K562 (cell line): ENCODE results near the gene RAP1GAP2. TPM values are rescaled to one million over a fixed set of nuclear protein-coding genes. Genes with fewer than 3 reads are reported as not detected.

Source experiments
- NCOA2 ChIP-seq, 2 experiments: fragments of 450-650 bp; IDR thresholded peaks; 2 replicates each; pipeline ENCODE4 v1.6.1; 2018; ENCODE audit warnings: mild to moderate bottlenecking in 2 of 2, moderate library complexity in 1 of 2; ENCODE audit not compliant: partially characterized antibody in 2 of 2
- polyA plus RNA-seq, 8 experiments: library from polyadenylated mRNA; depleted of rRNA in 4 of 8; stranded (reverse) in 5 of 8; unstranded in 3 of 8; fragments of >200 nt; fragmentation: Nextera tagmentation in 2 of 8; fragmentation: Illumina TruSeq in 1 of 8; extraction: Ambion mirVana in 2 of 8; extraction: Trizol in 1 of 8; gene quantifications; 2 replicates each; pipeline versions ENCODE4 v1.2.1 to v1.2.3, GENCODE V29; 2011 to 2014; ENCODE audit warnings: inconsistent platforms in 1 of 8, missing spikeins in 1 of 8
- total RNA-seq, 7 experiments: library from RNA; depleted of rRNA in 6 of 7; stranded (reverse); fragments of >200 nt in 6 of 7; fragmentation: Illumina TruSeq in 2 of 7; extraction: Trizol in 2 of 7; gene quantifications; 2 replicates each; pipeline versions ENCODE4 v1.2.1 to v1.2.3, GENCODE V29; 2011 to 2021; ENCODE audit warnings: low replicate concordance in 1 of 7
- TF ChIP-seq, protein P1 (sequence below): fragments of 250-450 bp; sonication (Bioruptor Pico); IDR thresholded peaks from 2 replicates; pipeline ENCODE4 v1.4.0; 2020; ENCODE audit warnings: mild to moderate bottlenecking, moderate library complexity
- TF ChIP-seq, protein P2 (sequence below): sonication (generic); formaldehyde crosslinking; IDR thresholded peaks from 2 replicates; pipeline ENCODE4 v1.8.0; 2022; ENCODE audit warnings: mild to moderate bottlenecking, missing genetic modification reagents

Gene RAP1GAP2
- total and polyA plus RNA-seq, 9 of the 15 experiments (the other 6 are each of a cell fraction or from before 2014, with no cell fraction given), result 0.01 to 1.3 (median 0.42) TPM; not detected in 1

DNA sequence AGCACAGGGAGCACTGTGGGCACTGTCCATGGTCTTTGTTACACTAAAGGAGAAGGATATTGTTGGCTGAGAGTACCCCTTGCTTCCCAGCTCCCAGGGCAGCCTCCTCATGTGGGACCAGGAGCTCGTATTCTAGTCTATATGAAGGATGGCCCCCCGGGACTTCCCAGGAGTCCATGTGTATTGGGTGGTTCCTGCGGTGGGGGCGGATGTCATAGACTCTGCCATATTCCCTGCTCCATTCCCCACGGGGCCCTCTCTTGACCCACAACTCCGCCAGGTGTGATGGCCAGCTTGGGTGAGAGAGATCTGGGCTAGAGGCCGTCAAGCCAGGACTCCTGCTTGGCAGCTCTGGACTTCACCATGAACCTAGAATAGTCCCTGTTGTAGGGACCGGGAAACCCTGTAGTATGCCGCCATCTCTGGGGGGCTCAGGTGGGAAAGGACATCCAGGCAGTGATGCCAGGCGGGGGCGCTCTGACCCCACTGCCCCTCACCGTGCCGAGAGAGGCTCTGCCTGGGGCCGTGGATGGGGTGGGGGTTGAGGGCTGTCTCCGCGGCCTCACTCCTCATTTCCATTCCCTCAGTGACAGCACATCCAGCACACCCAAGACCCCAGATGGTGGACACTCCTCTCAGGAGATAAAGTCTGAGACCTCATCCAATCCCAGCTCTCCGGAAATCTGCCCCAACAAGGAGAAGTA, 229.3 kb downstream of the RAP1GAP2 start (continued):
- TF ChIP-seq, protein P1, sequence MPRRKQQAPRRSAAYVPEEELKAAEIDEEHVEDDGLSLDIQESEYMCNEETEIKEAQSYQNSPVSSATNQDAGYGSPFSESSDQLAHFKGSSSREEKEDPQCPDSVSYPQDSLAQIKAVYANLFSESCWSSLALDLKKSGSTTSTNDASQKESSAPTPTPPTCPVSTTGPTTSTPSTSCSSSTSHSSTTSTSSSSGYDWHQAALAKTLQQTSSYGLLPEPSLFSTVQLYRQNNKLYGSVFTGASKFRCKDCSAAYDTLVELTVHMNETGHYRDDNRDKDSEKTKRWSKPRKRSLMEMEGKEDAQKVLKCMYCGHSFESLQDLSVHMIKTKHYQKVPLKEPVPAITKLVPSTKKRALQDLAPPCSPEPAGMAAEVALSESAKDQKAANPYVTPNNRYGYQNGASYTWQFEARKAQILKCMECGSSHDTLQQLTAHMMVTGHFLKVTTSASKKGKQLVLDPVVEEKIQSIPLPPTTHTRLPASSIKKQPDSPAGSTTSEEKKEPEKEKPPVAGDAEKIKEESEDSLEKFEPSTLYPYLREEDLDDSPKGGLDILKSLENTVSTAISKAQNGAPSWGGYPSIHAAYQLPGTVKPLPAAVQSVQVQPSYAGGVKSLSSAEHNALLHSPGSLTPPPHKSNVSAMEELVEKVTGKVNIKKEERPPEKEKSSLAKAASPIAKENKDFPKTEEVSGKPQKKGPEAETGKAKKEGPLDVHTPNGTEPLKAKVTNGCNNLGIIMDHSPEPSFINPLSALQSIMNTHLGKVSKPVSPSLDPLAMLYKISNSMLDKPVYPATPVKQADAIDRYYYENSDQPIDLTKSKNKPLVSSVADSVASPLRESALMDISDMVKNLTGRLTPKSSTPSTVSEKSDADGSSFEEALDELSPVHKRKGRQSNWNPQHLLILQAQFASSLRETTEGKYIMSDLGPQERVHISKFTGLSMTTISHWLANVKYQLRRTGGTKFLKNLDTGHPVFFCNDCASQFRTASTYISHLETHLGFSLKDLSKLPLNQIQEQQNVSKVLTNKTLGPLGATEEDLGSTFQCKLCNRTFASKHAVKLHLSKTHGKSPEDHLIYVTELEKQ (CRISPR knock-in tag), result no peak
- TF ChIP-seq, protein P2, sequence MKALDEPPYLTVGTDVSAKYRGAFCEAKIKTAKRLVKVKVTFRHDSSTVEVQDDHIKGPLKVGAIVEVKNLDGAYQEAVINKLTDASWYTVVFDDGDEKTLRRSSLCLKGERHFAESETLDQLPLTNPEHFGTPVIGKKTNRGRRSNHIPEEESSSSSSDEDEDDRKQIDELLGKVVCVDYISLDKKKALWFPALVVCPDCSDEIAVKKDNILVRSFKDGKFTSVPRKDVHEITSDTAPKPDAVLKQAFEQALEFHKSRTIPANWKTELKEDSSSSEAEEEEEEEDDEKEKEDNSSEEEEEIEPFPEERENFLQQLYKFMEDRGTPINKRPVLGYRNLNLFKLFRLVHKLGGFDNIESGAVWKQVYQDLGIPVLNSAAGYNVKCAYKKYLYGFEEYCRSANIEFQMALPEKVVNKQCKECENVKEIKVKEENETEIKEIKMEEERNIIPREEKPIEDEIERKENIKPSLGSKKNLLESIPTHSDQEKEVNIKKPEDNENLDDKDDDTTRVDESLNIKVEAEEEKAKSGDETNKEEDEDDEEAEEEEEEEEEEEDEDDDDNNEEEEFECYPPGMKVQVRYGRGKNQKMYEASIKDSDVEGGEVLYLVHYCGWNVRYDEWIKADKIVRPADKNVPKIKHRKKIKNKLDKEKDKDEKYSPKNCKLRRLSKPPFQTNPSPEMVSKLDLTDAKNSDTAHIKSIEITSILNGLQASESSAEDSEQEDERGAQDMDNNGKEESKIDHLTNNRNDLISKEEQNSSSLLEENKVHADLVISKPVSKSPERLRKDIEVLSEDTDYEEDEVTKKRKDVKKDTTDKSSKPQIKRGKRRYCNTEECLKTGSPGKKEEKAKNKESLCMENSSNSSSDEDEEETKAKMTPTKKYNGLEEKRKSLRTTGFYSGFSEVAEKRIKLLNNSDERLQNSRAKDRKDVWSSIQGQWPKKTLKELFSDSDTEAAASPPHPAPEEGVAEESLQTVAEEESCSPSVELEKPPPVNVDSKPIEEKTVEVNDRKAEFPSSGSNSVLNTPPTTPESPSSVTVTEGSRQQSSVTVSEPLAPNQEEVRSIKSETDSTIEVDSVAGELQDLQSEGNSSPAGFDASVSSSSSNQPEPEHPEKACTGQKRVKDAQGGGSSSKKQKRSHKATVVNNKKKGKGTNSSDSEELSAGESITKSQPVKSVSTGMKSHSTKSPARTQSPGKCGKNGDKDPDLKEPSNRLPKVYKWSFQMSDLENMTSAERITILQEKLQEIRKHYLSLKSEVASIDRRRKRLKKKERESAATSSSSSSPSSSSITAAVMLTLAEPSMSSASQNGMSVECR, result no peak
- TF ChIP-seq NCOA2 (IDR thresholded peaks at IDR 0.05; ENCODE audit: partially characterized antibody in 2 of 2), result no peak
